Measurements from ENCODE around the gene KPNA1.

The KPNA1 gene

GRCh38 chr3:122415104-122415744 lies 99.5 kb downstream of the KPNA1 start:
- DNase-seq (ENCODE audit: low read depth, low spot score): peak; percentile 52
- peak overlapping the region; percentile 95 for H3K4me3 ChIP-seq (ENCODE audit: low read depth, low read length)
- in situ Hi-C loops (cut with HindIII; ENCODE audit: low sequenced_read_pairs): no loop called here
- TF ChIP-seq CTCF (IDR thresholded peaks at IDR 0.05; ENCODE audit: low read depth, low read length): no peak

DNA sequence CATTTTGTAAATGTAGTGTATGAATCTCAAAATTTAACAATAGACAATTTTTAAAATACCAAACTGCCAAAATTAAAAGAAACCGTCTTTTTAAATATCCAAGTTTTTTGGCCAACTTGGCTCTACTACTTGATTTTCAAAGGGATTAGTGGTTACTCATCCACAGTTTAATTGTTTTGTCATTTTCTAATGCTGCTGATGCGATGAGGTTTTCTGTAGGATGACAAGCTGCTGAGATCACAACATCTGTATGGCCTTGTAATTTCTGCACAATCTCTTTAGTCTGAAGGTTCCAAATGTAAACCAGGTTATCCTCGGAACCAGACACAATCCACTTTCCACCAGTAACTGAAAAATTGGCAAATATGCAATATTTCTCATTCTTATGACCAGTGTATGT lies 100.3 kb downstream of the KPNA1 start:
- DNase-seq (ENCODE audit: low read depth, low spot score): no peak
- in situ Hi-C loops (cut with HindIII; ENCODE audit: low sequenced_read_pairs): no loop called here
- no peak for TF ChIP-seq CTCF (IDR thresholded peaks at IDR 0.05; ENCODE audit: low read depth, low read length)
- H3K4me3 ChIP-seq (ENCODE audit: low read depth, low read length): no peak overlapping the region

- DNase-seq (ENCODE audit: low read depth, low spot score): no peak
- TF ChIP-seq CTCF (IDR thresholded peaks at IDR 0.05; ENCODE audit: low read depth, low read length): no peak
- in situ Hi-C loops (cut with HindIII; ENCODE audit: low sequenced_read_pairs): no loop called here
- no peak overlapping the region for H3K4me3 ChIP-seq (ENCODE audit: low read depth, low read length)
These were observed 104.1 kb downstream of the KPNA1 start for GRCh38 chr3:122410639-122411038.

DNA sequence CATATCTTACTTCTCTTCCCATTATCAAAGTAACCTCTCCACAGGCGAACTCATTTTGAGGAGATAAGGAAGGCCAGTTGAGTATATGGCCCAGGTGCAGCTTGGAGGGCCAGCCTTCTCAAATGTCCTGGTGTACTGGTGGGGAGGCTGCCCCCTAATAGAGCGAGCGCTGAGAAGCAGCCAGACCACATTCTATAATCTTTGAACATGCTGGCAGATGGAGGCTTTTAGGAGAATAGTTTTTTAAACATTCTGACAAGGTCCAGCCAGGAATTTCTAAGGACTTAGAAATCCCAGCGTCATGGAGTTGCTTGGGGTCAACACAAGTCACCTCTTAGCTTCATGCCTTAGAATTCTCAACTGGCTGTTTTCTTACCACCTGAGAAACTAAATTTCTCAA lies 104.6 kb downstream of the KPNA1 start:
- TF ChIP-seq CTCF (IDR thresholded peaks at IDR 0.05; ENCODE audit: low read depth, low read length): no peak
- in situ Hi-C loops (cut with HindIII; ENCODE audit: low sequenced_read_pairs): no loop called here
- no peak overlapping the region for H3K4me3 ChIP-seq (ENCODE audit: low read depth, low read length)
- no peak for DNase-seq (ENCODE audit: low read depth, low spot score)

DNA sequence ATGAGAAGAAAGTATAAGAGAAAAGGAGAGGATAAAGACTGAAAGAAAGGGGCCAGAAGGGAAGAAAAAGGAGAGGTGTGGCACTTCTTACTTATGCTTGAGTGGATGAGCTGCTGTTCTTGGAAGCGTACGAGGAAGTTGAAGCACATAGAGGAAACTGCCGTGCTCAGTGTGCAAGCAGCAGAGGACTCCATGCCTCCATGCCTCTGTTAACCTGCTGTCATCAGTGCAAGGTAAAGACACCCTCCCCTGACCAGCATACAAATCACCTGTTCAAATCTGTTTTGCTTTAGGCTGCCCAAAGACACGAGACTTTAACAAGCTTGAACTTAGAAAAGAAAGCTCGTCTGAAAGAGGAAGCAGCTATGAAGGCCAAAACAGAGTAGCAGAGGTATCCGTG lies 105.3 kb downstream of the KPNA1 start:
- TF ChIP-seq CTCF (IDR thresholded peaks at IDR 0.05; ENCODE audit: low read depth, low read length): no peak
- in situ Hi-C loops (cut with HindIII; ENCODE audit: low sequenced_read_pairs): no loop called here
- no peak overlapping the region for H3K4me3 ChIP-seq (ENCODE audit: low read depth, low read length)
- DNase-seq (ENCODE audit: low read depth, low spot score): no peak

- in situ Hi-C loops (cut with HindIII; ENCODE audit: low sequenced_read_pairs): no loop called here
- no peak for TF ChIP-seq CTCF (IDR thresholded peaks at IDR 0.05; ENCODE audit: low read depth, low read length)
- no peak for DNase-seq (ENCODE audit: low read depth, low spot score)
- H3K4me3 ChIP-seq (ENCODE audit: low read depth, low read length): no peak overlapping the region
These were observed 106.8 kb downstream of the KPNA1 start for GRCh38 chr3:122407946-122408345.

DNA sequence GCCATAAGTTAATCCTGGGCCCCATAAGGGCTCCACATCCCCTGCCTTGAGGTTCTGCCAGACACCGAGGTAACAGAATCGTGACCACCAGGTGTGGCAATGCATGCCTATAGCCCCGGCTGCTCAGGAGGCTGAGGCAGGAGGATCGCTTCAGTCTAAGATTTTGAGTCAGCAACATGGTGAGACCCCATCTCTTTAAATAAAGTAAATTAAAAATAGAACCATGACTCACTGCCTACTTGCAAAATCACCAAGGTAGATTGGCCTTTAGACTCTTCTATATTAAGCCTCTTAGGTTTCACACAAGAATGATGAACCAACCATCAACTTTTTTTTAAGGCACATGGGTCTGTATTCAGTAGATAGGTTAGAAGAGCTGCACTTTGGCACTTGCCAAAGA lies 108.5 kb downstream of the KPNA1 start:
- in situ Hi-C loops (cut with HindIII; ENCODE audit: low sequenced_read_pairs): no loop called here

More for the DNA sequence above, 108.5 kb downstream of the KPNA1 start:
- DNase-seq (ENCODE audit: low read depth, low spot score): no peak
- no peak for TF ChIP-seq CTCF (IDR thresholded peaks at IDR 0.05; ENCODE audit: low read depth, low read length)
- no peak overlapping the region for H3K4me3 ChIP-seq (ENCODE audit: low read depth, low read length)

Data from astrocyte of the spinal cord (primary cell).